NT2/D1 (cell line): Measurements from ENCODE around the gene CARMIL1.
"Not testable (repeated sequence)": the region's sequence is repeated elsewhere in the genome, so short reads cannot be mapped to it uniquely, and the experiment has no call there.

Source experiments
- DNase-seq: peaks from one replicate; pipeline ENCODE4 v3.0.0-alpha.2; 2011; ENCODE audit warnings: low read depth, low spot score
- H3K27me3 ChIP-seq: 2 replicates; pipeline ENCODE4 v1.6.0; 2011; ENCODE audit warnings: mild to moderate bottlenecking; ENCODE audit not compliant: insufficient read length, insufficient read depth
- H3K36me3 ChIP-seq: 2 replicates; pipeline ENCODE4 v1.6.1; 2011; ENCODE audit warnings: mild to moderate bottlenecking, low read length, mixed read lengths; ENCODE audit not compliant: insufficient read depth, insufficient read length
- H3K4me1 ChIP-seq: 2 replicates; pipeline ENCODE4 v1.5.1; 2011; ENCODE audit not compliant: insufficient read depth, insufficient read length
- H3K4me3 ChIP-seq: 2 replicates; pipeline ENCODE4 v1.5.1; 2011; ENCODE audit warnings: low read depth; ENCODE audit not compliant: insufficient read length
- H3K9ac ChIP-seq: 2 replicates; pipeline ENCODE4 v1.6.0; 2011; ENCODE audit warnings: low read depth; ENCODE audit not compliant: insufficient read length
- H3K9me3 ChIP-seq: 2 replicates; pipeline ENCODE4 v1.5.1; 2011; ENCODE audit warnings: mild to moderate bottlenecking, low read length; ENCODE audit not compliant: insufficient read depth
- SUZ12 ChIP-seq: IDR thresholded peaks from 2 replicates; pipeline ENCODE4 v1.6.1; 2011; ENCODE audit not compliant: insufficient read length, insufficient read depth; ENCODE audit errors: extremely low read depth
- YY1 ChIP-seq: IDR thresholded peaks from 2 replicates; pipeline ENCODE4 v1.6.1; 2011; ENCODE audit not compliant: insufficient read length, insufficient read depth
- ZNF274 ChIP-seq: IDR thresholded peaks from 2 replicates; pipeline ENCODE4 v1.6.1; 2011; ENCODE audit warnings: mild to moderate bottlenecking, low read depth, low read length

Gene CARMIL1

GRCh38 chr6:25434921-25435320, 155.7 kb downstream of the CARMIL1 start:
- DNase-seq = no peak
- Histone ChIP-seq H3K9ac (no peak overlapping the region), H3K4me1 (peaks cover 2% of the 10 kb centered on the region), H3K36me3 (no peaks in the 10 kb centered on the region), H3K4me3 (no peak overlapping the region), H3K27me3 (no peaks in the 10 kb centered on the region), H3K9me3 (no peaks in the 10 kb centered on the region)
- TF ChIP-seq ZNF274 (no peak), YY1 (no peak), SUZ12 (no peak)

GRCh38 chr6:25435416-25435985, 156.3 kb downstream of the CARMIL1 start:
- H3K9me3 ChIP-seq = no peaks in the 10 kb centered on the region
- H3K36me3 ChIP-seq = no peaks in the 10 kb centered on the region
- no peak overlapping the region for H3K9ac ChIP-seq
- no peaks in the 10 kb centered on the region for H3K27me3 ChIP-seq
- H3K4me1 ChIP-seq = peaks cover 2% of the 10 kb centered on the region
- no peak overlapping the region for H3K4me3 ChIP-seq
- no peak for DNase-seq
- no peak for TF ChIP-seq ZNF274
- no peak for TF ChIP-seq YY1
- TF ChIP-seq SUZ12 = no peak

GRCh38 chr6:25436760-25437159, 157.6 kb downstream of the CARMIL1 start:
- TF ChIP-seq ZNF274 = no peak
- no peak for TF ChIP-seq YY1
- TF ChIP-seq SUZ12 = no peak
- no peak for DNase-seq
- Histone ChIP-seq H3K4me1 (peaks cover 2% of the 10 kb centered on the region), H3K9me3 (no peaks in the 10 kb centered on the region), H3K9ac (no peak overlapping the region), H3K36me3 (no peaks in the 10 kb centered on the region), H3K27me3 (no peaks in the 10 kb centered on the region), H3K4me3 (no peak overlapping the region)

GRCh38 chr6:25439368-25439767, 160.2 kb downstream of the CARMIL1 start:
- Histone ChIP-seq H3K4me3 (no peak overlapping the region), H3K36me3 (no peaks in the 10 kb centered on the region)
- TF ChIP-seq SUZ12 (no peak), ZNF274 (no peak), YY1 (no peak)

GRCh38 chr6:25441663-25442270, 162.6 kb downstream of the CARMIL1 start:
- H3K9ac ChIP-seq = no peak overlapping the region
- no peaks in the 10 kb centered on the region for H3K27me3 ChIP-seq
- peaks cover 9% of the 10 kb centered on the region; the same call in 1 of the 2 replicates for H3K9me3 ChIP-seq
- no peak for DNase-seq
- no peaks in the 10 kb centered on the region for H3K36me3 ChIP-seq
- H3K4me1 ChIP-seq = no peaks in the 10 kb centered on the region
- TF ChIP-seq SUZ12 = no peak
- no peak for TF ChIP-seq YY1
- TF ChIP-seq ZNF274 = no peak
- no peak overlapping the region for H3K4me3 ChIP-seq

More at GRCh38 chr6:25439368-25439767, 160.2 kb downstream of the CARMIL1 start:
- DNase-seq = no peak
- Histone ChIP-seq H3K9me3 (no peaks in the 10 kb centered on the region), H3K9ac (no peak overlapping the region), H3K27me3 (no peaks in the 10 kb centered on the region), H3K4me1 (peaks cover 2% of the 10 kb centered on the region)

GRCh38 chr6:25442898-25443297, 163.7 kb downstream of the CARMIL1 start:
- H3K9ac ChIP-seq = no peak overlapping the region
- no peak for DNase-seq

GRCh38 chr6:25444521-25444920, 165.3 kb downstream of the CARMIL1 start:
- not testable (repeated sequence) for H3K4me1 ChIP-seq, DNase-seq, H3K4me3 ChIP-seq, H3K9me3 ChIP-seq, H3K36me3 ChIP-seq, H3K9ac ChIP-seq, H3K27me3 ChIP-seq

More at GRCh38 chr6:25442898-25443297, 163.7 kb downstream of the CARMIL1 start:
- TF ChIP-seq YY1 (no peak), SUZ12 (no peak), ZNF274 (no peak)
- Histone ChIP-seq H3K4me3 (no peak overlapping the region), H3K36me3 (no peaks in the 10 kb centered on the region), H3K9me3 (peaks cover 9% of the 10 kb centered on the region; the same call in 1 of the 2 replicates), H3K27me3 (no peaks in the 10 kb centered on the region), H3K4me1 (no peaks in the 10 kb centered on the region)
